ENCODE results near the gene ANTXR1.
A peak's percentile ranks its signal among the peaks of the same experiment; 100 is the strongest.

Gene ANTXR1

GRCh38 chr2:69177785-69178636 lies 165.0 kb downstream of the ANTXR1 start:
- DNase-seq (ENCODE audit: low spot score) = peak; percentile 97
- FAIRE-seq = peak; percentile 66

GRCh38 chr2:69178756-69179155 lies 165.8 kb downstream of the ANTXR1 start:
- no peak for FAIRE-seq

GRCh38 chr2:69180227-69180626 lies 167.2 kb downstream of the ANTXR1 start:
- FAIRE-seq = no peak
- DNase-seq (ENCODE audit: low spot score) = no peak

More at GRCh38 chr2:69178756-69179155, 165.8 kb downstream of the ANTXR1 start:
- DNase-seq (ENCODE audit: low spot score) = no peak

- FAIRE-seq (no peak), DNase-seq (ENCODE audit: low spot score) (no peak)
Measured at GRCh38 chr2:69180974-69181373, 168.0 kb downstream of the ANTXR1 start.

GRCh38 chr2:69181806-69182427 lies 168.9 kb downstream of the ANTXR1 start:
- DNase-seq (ENCODE audit: low spot score) (no peak), FAIRE-seq (no peak)

- no peak for DNase-seq (ENCODE audit: low spot score)
- no peak for FAIRE-seq
Measured at GRCh38 chr2:69183659-69184058, 170.7 kb downstream of the ANTXR1 start.

GRCh38 chr2:69184224-69184623 lies 171.2 kb downstream of the ANTXR1 start:
- FAIRE-seq = no peak
- no peak for DNase-seq (ENCODE audit: low spot score)

GRCh38 chr2:69185807-69186206 lies 172.8 kb downstream of the ANTXR1 start:
- FAIRE-seq = no peak
- no peak for DNase-seq (ENCODE audit: low spot score)

GRCh38 chr2:69186614-69187013 lies 173.6 kb downstream of the ANTXR1 start:
- DNase-seq (ENCODE audit: low spot score) (no peak), FAIRE-seq (no peak)

GRCh38 chr2:69188182-69188900 lies 175.4 kb downstream of the ANTXR1 start:
- FAIRE-seq (no peak), DNase-seq (ENCODE audit: low spot score) (no peak)

- DNase-seq (ENCODE audit: low spot score) = no peak
- FAIRE-seq = no peak
Measured at GRCh38 chr2:69190743-69191404, 177.9 kb downstream of the ANTXR1 start.

GRCh38 chr2:69191634-69192033 lies 178.7 kb downstream of the ANTXR1 start:
- DNase-seq (ENCODE audit: low spot score) = no peak
- no peak for FAIRE-seq

- FAIRE-seq = no peak
- no peak for DNase-seq (ENCODE audit: low spot score)
Measured at GRCh38 chr2:69192176-69192945, 179.4 kb downstream of the ANTXR1 start.

- FAIRE-seq (no peak), DNase-seq (ENCODE audit: low spot score) (no peak)
Measured at GRCh38 chr2:69195706-69196105, 182.7 kb downstream of the ANTXR1 start.

GRCh38 chr2:69196327-69197117 lies 183.5 kb downstream of the ANTXR1 start:
- FAIRE-seq (no peak), DNase-seq (ENCODE audit: low spot score) (no peak)

- FAIRE-seq = no peak
- DNase-seq (ENCODE audit: low spot score) = no peak
Measured at GRCh38 chr2:69200107-69200520, 187.1 kb downstream of the ANTXR1 start.

GRCh38 chr2:69201259-69201658 lies 188.3 kb downstream of the ANTXR1 start:
- no peak for FAIRE-seq
- DNase-seq (ENCODE audit: low spot score) = no peak

- FAIRE-seq = no peak
Measured at GRCh38 chr2:69202327-69202726, 189.3 kb downstream of the ANTXR1 start.

GRCh38 chr2:69203166-69203985 lies 190.4 kb downstream of the ANTXR1 start:
- FAIRE-seq = no peak

More at GRCh38 chr2:69202327-69202726, 189.3 kb downstream of the ANTXR1 start:
- no peak for DNase-seq (ENCODE audit: low spot score)

More at GRCh38 chr2:69203166-69203985, 190.4 kb downstream of the ANTXR1 start:
- DNase-seq (ENCODE audit: low spot score) = no peak
